ENCODE data around the gene DOCK4. TPM values are rescaled to one million over a fixed set of nuclear protein-coding genes. Genes with fewer than 3 reads are reported as not detected.

The DOCK4 gene
- total RNA-seq, 1 donor: 31.8 TPM

DNA sequence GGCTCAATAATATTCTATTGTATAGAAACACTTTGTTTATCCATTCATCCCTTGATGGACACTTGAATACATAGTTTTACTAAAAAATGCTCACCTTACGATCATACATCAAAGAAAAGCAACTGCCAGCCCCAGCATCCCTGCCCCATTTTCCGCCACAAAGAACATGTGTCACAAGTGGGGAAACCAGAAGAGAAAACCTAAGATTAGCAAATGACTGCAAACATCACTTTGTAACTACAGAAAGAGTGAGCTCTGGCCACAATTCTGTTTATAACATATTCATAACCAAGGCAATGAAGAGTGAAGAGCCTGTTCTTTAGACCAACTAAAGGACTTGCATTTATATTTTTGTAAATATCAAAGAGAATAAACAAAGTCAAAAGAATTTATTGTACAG is 89.8 kb downstream of the DOCK4 start:
- H3K79me2 ChIP-seq (ENCODE audit: insufficient read depth, low read length): peaks cover 26% of the 10 kb centered on the region
- no peak overlapping the region for H3K4me2 ChIP-seq (ENCODE audit: insufficient read depth, low read length)
- no peaks in the 10 kb centered on the region for H3K27me3 ChIP-seq (ENCODE audit: insufficient read depth, low read length)
- no peaks in the 10 kb centered on the region for H3K9me3 ChIP-seq (ENCODE audit: low read depth, low read length)
- no peak overlapping the region for H2AFZ ChIP-seq (ENCODE audit: low read length)
- TF ChIP-seq, protein P1, sequence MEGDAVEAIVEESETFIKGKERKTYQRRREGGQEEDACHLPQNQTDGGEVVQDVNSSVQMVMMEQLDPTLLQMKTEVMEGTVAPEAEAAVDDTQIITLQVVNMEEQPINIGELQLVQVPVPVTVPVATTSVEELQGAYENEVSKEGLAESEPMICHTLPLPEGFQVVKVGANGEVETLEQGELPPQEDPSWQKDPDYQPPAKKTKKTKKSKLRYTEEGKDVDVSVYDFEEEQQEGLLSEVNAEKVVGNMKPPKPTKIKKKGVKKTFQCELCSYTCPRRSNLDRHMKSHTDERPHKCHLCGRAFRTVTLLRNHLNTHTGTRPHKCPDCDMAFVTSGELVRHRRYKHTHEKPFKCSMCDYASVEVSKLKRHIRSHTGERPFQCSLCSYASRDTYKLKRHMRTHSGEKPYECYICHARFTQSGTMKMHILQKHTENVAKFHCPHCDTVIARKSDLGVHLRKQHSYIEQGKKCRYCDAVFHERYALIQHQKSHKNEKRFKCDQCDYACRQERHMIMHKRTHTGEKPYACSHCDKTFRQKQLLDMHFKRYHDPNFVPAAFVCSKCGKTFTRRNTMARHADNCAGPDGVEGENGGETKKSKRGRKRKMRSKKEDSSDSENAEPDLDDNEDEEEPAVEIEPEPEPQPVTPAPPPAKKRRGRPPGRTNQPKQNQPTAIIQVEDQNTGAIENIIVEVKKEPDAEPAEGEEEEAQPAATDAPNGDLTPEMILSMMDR (IDR thresholded peaks at IDR 0.05; ENCODE audit: extremely low read depth, low read depth, low read length): no peak
- peaks cover 7% of the 10 kb centered on the region for H3K4me1 ChIP-seq (ENCODE audit: insufficient read depth, low read length)
- H3K27ac ChIP-seq (ENCODE audit: low read depth, low read length): no peak overlapping the region
- DNase-seq (ENCODE audit: insufficient read length, low spot score, missing footprints): no peak
- H3K36me3 ChIP-seq (ENCODE audit: insufficient read depth, low read length): no peaks in the 10 kb centered on the region
- H3K4me3 ChIP-seq (ENCODE audit: insufficient read depth, low read length): no peak overlapping the region
- peaks cover 2% of the 10 kb centered on the region for H4K20me1 ChIP-seq (ENCODE audit: insufficient read depth, low read length)

DNA sequence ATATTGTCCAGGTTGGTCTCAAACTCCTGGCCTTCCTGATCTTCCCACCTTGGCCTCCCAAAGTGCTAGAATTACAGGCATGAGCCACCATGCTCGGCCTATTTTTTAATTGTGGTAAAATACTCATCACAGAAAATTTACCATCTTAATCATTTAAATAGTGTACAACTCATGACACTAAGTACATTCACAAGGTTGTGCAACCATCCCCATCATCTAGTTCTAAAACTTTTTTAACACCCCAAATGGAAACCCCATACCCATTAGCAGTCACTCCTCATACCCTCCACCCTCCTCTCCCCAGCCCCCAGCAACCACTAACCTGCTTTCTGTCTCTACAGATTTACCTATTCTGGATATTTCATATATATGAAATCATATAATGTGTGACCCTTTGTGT is 90.3 kb downstream of the DOCK4 start:
- Histone ChIP-seq H3K79me2 (ENCODE audit: insufficient read depth, low read length) (peaks cover 28% of the 10 kb centered on the region), H3K4me2 (ENCODE audit: insufficient read depth, low read length) (no peak overlapping the region), H3K27ac (ENCODE audit: low read depth, low read length) (no peak overlapping the region), H2AFZ (ENCODE audit: low read length) (no peak overlapping the region), H3K36me3 (ENCODE audit: insufficient read depth, low read length) (no peaks in the 10 kb centered on the region), H3K9me3 (ENCODE audit: low read depth, low read length) (no peaks in the 10 kb centered on the region), H4K20me1 (ENCODE audit: insufficient read depth, low read length) (peaks cover 2% of the 10 kb centered on the region), H3K4me1 (ENCODE audit: insufficient read depth, low read length) (peaks cover 7% of the 10 kb centered on the region), H3K27me3 (ENCODE audit: insufficient read depth, low read length) (no peaks in the 10 kb centered on the region), H3K4me3 (ENCODE audit: insufficient read depth, low read length) (no peak overlapping the region)
- DNase-seq (ENCODE audit: insufficient read length, low spot score, missing footprints): no peak
- TF ChIP-seq, protein P1 (IDR thresholded peaks at IDR 0.05; ENCODE audit: extremely low read depth, low read depth, low read length): no peak

DNA sequence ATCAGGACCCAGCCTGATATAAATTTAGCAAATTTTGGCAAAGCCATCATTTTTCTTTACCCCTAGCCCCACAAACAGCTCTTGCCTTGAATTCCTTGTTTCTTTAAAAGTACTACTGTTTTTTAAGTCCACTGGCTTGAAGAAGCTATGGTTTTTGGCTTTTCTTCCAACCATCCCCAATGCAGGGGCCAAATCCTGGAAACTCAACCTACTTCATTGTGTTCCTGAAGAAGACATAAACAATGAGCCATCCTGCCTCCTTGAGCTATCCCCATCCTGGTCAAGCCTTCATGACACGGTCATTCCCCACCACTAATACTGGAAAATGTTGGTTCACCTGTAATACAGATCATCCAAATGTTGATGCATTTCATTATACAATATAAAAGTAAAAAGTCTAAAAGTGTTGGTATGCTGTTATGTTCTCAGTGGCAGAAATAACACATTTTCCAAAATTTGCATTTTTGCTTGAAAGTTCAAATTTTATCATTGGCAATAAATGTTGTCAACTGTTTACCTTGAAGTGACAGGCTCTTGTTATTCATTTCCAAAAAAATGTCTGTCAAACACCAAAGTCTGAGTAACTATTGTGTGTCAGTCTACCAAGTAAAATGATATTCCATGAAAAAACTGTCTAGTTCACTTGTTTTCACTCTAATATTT is 92.2 kb downstream of the DOCK4 start:
- H4K20me1 ChIP-seq (ENCODE audit: insufficient read depth, low read length): peaks cover 2% of the 10 kb centered on the region
- H3K36me3 ChIP-seq (ENCODE audit: insufficient read depth, low read length): no peaks in the 10 kb centered on the region
- no peak overlapping the region for H3K4me3 ChIP-seq (ENCODE audit: insufficient read depth, low read length)
- no peak for DNase-seq (ENCODE audit: insufficient read length, low spot score, missing footprints)
- no peaks in the 10 kb centered on the region for H3K9me3 ChIP-seq (ENCODE audit: low read depth, low read length)
- peaks cover 7% of the 10 kb centered on the region for H3K4me1 ChIP-seq (ENCODE audit: insufficient read depth, low read length)
- TF ChIP-seq, protein P1 (IDR thresholded peaks at IDR 0.05; ENCODE audit: extremely low read depth, low read depth, low read length): no peak
- no peak overlapping the region for H3K27ac ChIP-seq (ENCODE audit: low read depth, low read length)
- no peaks in the 10 kb centered on the region for H3K27me3 ChIP-seq (ENCODE audit: insufficient read depth, low read length)
- H2AFZ ChIP-seq (ENCODE audit: low read length): no peak overlapping the region
- no peak overlapping the region for H3K4me2 ChIP-seq (ENCODE audit: insufficient read depth, low read length)
- H3K79me2 ChIP-seq (ENCODE audit: insufficient read depth, low read length): peaks cover 34% of the 10 kb centered on the region

DNA sequence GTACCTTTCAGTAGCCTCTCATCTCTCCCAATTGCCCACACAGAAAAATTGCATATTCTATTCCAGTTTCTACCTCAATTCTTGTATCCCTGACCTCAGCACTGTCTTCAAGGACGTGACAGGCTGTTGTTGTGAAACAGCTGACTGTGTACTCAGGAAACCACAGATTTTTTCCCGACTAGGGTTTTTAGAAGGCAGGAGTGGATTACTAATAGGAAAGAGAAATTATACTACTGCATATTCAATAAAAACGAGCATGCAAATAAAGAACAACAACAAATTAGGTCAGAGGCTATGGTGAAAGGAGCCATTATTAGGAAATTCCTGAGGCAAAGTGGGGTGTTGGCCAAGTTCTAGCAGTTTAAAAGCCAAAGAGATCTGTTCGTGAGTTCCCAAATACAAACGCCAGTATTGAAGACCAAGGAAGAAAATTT is 93.4 kb downstream of the DOCK4 start:
- Histone ChIP-seq H3K36me3 (ENCODE audit: insufficient read depth, low read length) (no peaks in the 10 kb centered on the region), H3K27ac (ENCODE audit: low read depth, low read length) (no peak overlapping the region), H4K20me1 (ENCODE audit: insufficient read depth, low read length) (peaks cover 2% of the 10 kb centered on the region), H3K4me1 (ENCODE audit: insufficient read depth, low read length) (peaks cover 7% of the 10 kb centered on the region), H3K4me2 (ENCODE audit: insufficient read depth, low read length) (peak overlapping the region; percentile 38), H3K79me2 (ENCODE audit: insufficient read depth, low read length) (peaks cover 33% of the 10 kb centered on the region), H2AFZ (ENCODE audit: low read length) (peak overlapping the region; percentile 13), H3K27me3 (ENCODE audit: insufficient read depth, low read length) (no peaks in the 10 kb centered on the region), H3K4me3 (ENCODE audit: insufficient read depth, low read length) (peak overlapping the region; percentile 3), H3K9me3 (ENCODE audit: low read depth, low read length) (no peaks in the 10 kb centered on the region)
- DNase-seq (ENCODE audit: insufficient read length, low spot score, missing footprints): peak; percentile 83
- TF ChIP-seq, protein P1 (IDR thresholded peaks at IDR 0.05; ENCODE audit: extremely low read depth, low read depth, low read length): no peak
